ENCODE data around the gene SP6.

SP6 gene

GRCh38 chr17:47850692-47851573, at the start of gene SP6:
Gene SP6, minus strand, starts transcription at chr17:47851163. Its CDS starts 2,734 bp downstream, at chr17:47848429.
- DNase-seq (ENCODE audit: low read depth in 2 of 2): peak; percentile 39 to 68

DNA sequence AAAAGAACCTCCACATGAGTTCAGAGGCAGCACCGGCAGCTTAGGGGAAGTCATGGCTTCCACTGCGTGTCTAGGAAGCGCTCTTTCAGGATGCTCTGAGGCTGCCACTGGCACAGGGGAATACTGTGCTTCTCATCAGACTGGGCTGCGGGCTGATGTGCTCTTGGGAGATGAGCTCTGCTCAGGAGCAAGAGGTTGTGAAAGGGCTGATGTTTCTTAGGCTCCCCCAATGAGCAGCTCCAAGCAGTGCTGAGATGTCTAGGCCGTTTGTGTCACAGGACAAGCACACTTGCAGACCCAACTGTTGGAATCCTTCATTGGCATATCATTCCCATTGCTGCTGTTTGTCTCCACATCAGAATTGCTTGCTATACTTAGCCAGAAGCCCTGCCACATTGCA, 48.7 kb upstream of the SP6 start:
- no peak for DNase-seq (ENCODE audit: low read depth in 2 of 2)

- no peak for DNase-seq (ENCODE audit: low read depth in 2 of 2)
Observed at GRCh38 chr17:47898241-47898640, 47.3 kb upstream of the SP6 start.

DNA sequence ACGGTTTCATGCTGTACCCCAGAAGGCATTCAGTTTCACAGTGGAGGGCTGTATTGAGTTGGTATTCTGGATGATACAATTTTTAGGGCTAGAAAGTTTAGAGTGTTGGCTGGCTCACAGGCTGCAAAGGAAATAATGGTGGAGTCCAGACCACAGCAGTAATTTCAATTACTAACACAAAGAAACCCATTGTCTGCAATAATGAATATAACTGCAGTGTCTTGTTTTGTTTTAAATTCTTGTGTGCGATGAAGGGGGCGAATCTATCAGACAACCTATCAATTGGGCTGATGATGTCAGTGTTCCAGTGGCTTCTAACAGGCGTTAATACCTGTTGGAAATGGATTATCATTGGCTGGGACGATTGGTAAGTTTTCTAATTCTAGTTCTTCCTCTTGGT, 46.6 kb upstream of the SP6 start:
- no peak for DNase-seq (ENCODE audit: low read depth in 2 of 2)

DNA sequence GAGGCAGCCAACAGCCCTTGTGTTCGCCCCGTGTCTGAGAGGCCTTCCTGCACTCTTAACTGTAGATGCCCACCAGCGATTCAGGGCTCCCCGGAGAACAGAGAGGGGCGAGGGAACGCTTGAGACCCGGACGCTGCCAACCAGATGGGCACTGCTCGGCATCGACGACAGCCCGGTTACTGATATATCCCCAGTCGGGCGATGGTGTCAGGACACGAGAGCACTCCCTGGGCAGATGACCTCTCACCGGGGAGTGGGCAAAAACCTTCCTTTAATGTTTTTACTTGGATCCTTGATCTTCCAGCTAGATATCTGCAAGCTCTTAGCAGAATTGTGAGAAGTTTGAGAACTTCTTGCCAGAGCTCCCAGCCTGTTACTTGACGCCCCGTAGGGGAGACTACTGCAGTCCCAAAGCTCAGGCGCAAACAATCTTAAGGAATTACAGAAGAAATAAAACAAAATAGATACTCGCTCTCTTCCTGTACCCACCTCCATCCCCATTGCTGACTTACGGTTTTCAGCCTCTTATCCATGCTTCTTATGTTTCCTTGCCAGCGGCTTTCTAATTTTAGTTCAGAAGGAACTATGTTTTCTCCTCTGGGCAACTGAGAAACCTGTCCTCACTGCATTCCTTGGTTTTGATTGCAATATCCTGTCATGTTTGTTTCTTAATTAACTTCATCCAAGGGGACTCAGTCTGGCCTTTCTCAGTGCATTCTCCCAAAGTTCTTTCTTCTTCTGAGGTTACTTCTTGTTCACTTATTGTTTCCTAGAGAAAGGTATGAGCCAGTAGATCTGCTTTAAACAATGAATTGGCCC, 45.9 kb upstream of the SP6 start:
- DNase-seq (ENCODE audit: low read depth in 2 of 2): no peak

- DNase-seq (ENCODE audit: low read depth in 2 of 2): peak; percentile 99
Observed at GRCh38 chr17:47895856-47896671, 45.1 kb upstream of the SP6 start, which contains the start of gene SP2. Gene SP2, plus strand, starts transcription at chr17:47896236. Its CDS starts 51 bp downstream, at chr17:47896287.

GRCh38 chr17:47895347-47895855, 44.4 kb upstream of the SP6 start:
- peak; percentile 6 to 10 for DNase-seq (ENCODE audit: low read depth in 2 of 2)

GRCh38 chr17:47894498-47895346, 43.8 kb upstream of the SP6 start:
- DNase-seq (ENCODE audit: low read depth in 2 of 2): no peak

DNA sequence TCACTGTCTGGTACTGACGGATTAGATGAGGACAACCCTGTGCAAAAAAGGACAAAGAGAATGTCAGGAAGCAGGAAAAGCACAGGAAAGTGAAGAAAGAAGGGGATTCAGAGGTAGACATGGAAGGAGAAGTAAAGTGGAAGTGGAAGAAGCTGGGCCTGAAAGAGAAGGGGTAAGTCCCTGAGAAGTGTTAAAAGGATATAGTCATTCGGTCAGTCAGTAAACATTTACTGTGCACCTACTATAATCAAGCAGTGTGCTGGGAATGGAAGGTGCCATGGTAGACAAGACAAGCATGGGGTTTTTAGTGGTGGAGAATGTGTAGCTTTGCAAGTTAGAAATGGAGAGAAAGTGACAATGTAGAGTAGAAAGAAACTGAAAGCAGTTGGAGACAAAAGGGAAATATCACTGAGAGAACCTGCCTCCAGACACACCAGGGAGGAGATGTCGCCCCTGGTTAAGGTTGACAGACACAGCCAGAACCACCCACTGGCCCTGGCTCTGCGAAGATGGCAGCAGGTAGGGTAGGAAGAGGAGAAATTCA, 40.7 kb upstream of the SP6 start:
- DNase-seq (ENCODE audit: low read depth in 2 of 2): no peak

DNA sequence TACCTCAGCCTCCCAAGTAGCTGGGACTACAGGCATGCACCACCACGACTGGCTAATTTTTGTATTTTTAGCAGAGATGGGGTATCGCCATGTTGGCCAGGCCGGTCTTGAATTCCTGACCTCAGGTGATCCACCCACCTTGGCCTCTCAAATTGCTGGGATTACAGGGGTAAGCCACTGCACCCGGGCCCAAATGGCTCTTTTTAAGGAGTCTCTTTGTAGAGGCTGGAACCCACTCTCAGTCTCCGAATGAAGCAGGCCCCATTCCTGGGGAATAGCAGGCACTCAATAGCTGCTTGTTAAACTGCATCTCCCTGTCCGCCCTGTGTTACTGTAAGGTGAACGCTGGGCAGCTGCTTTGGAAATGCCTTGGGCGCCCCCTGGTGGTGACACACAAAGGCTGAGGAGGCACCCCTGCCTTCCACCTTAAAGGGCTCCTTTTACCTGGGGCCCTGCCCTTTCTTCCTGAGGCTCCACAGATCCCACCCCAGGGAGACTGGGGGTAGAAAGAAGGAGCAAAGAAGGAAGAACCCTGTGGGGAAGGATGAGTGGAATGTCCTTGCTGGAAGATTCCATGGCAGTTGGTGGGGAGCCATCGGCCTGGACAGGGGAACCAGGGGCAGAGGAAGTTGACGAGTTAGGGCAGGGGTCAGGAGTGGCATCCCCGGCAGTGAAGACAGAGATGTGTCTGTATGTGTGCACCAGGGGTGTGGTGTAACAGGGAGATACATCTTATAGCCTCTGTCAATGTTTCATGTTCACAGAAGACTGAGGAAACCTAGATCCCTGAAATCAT, 39.0 kb upstream of the SP6 start:
- DNase-seq (ENCODE audit: low read depth in 2 of 2): peak; percentile 81 to 91

- no peak for DNase-seq (ENCODE audit: low read depth in 2 of 2)
Observed at GRCh38 chr17:47888293-47888692, 37.3 kb upstream of the SP6 start.

DNA sequence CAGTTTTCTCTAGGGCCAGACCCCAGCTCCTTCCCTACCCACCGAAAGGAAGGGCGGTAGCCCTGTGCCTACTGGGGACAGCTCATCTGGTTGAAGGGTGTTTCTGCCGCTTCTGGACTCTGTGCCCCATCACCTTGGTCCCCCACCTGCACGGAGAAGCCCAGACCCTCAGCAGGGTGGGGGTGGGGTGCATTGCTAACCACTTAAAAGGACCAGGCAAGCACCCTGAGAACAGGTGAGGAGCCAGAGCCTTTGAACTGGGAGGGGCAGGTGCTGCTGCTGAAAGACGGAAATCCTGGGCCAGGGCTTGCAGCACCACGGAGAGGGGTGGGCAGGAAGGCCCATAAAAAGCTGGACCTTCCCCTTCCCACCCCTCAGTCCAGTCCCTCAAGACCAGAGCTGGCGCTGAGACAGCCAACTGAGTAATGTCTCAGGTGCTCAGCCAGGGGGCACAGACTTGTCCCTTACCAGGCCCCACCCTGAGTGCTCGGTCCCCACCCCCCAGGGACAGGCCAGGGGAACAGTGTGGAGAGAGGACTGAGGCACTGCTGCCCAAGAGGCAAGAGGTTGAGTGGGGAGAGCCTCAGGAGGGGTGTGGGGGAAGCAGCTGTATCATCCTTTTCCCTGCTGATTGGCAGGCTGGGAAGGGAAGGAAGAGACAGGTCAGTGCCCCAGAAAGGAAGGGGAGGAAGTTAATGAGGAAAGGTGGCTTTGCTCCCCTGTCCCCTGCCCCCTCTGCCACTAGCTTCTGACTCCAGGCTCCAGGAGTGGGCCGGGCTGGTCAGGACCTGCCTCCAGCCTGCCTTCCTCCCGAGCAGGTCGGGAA, 34.2 kb upstream of the SP6 start:
- DNase-seq (ENCODE audit: low read depth in 2 of 2): no peak

DNA sequence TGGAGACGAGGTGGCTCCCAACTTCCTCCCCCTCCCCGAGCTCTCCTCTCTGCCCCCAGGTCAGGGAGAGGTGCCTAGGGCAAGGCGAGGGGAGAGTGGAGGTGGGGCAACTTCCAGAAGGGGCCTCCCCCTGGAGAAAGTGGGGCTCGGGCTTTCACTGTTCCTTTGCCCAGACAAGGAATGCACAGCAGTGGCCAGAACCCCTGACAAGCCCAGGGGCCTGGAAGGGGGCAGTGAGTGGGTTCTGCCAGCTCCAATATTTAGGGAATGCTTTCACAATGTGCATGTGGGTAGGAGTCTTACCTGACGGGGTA, 33.4 kb upstream of the SP6 start:
- DNase-seq (ENCODE audit: low read depth in 2 of 2): no peak

- no peak for DNase-seq (ENCODE audit: low read depth in 2 of 2)
Observed at GRCh38 chr17:47883589-47884426, 32.8 kb upstream of the SP6 start.

DNA sequence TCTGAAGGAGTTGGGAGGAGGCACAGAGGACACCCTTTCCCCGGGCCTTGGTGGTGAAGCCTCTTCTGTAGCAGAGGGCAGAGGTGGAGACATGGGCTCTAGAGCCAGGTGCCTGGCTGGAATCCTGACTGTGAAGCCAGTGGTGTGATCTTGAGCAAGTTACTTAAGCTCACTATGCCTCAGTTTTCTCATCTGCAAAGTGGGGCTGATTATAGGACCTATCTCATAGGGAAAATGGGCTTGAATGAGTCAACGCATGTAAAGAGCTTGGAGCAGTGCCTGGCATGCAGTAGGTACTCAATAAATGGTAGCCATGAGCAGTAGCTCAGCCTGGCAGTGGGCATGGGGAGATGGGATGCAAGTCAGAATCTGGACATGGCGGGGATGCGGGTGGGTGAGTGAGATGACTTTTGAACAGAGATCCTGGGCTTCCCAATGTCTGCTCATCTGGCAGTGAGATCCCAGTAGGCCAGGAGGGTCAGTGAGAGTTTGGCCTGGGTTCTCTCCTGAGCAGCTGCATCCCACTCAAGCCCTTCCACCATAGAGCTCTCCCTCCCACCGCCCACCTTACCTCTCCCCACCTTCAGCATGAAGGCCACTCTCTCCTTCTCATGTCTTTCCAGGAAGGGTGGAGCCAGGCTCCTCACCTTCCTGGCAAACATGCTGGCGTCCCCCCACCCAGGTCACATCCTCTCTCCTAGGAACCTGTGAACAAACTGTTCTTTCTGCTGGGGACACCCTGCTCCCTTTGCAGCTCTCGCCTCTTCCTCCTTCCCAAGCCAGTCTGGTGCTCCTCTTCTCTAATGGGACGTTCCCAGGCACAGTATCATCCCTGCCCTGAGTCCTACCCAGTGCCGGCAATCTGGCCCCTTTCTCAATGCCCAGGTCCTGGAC, 32.0 kb upstream of the SP6 start:
- DNase-seq (ENCODE audit: low read depth in 2 of 2): no peak

- DNase-seq (ENCODE audit: low read depth in 2 of 2): no peak
Observed at GRCh38 chr17:47882247-47882646, 31.3 kb upstream of the SP6 start.

Measured in stimulated activated CD4-positive, alpha-beta T cell treated with anti-CD3 and anti-CD28 coated beads, Interleukin-12 subunit alpha, Interleukin-12 subunit beta, amount 100 ng/mL, for 24 hours (primary cell).